Heart left ventricle (tissue), 16 donors: ENCODE data around the gene DHX16. TPM values are rescaled to one million over a fixed set of nuclear protein-coding genes. Genes with fewer than 3 reads are reported as not detected.

Source experiments
- ATAC-seq, 4 donors: fragments of 200-7000 bp; cut with Tn5 transposase; one replicate each; pipeline ENCODE4 v1.9.1; 2020 to 2022; ENCODE audit warnings: moderate library complexity in 4 of 4, mild to moderate bottlenecking in 3 of 4, moderate number of reproducible peaks in 1 of 4
- DNase-seq, 5 donors: peaks; one replicate each; pipeline ENCODE4 v3.0.0-alpha.2; 2020
- H3K27ac ChIP-seq, 12 donors: fragments of 200-600 bp; sonication (generic) in 4 of 12; one replicate each; pipeline versions ENCODE4 v1.5.0 to v1.8.0; 2016 to 2022; ENCODE audit warnings: mild to moderate bottlenecking in 2 of 12
- H3K27me3 ChIP-seq, 9 donors: fragments of 200-600 bp; sonication (generic) in 2 of 9; one replicate each; pipeline versions ENCODE4 v1.5.1 to v1.8.0; 2016 to 2022; ENCODE audit warnings: mild to moderate bottlenecking in 3 of 9
- H3K36me3 ChIP-seq, 9 donors: fragments of 200-600 bp; sonication (generic) in 2 of 9; one replicate each; pipeline versions ENCODE4 v1.5.0 to v1.8.0; 2018 to 2022; ENCODE audit warnings: mild to moderate bottlenecking in 2 of 9
- H3K4me1 ChIP-seq, 12 donors: fragments of 200-600 bp; sonication (generic) in 4 of 12; one replicate each; pipeline versions ENCODE4 v1.5.0 to v1.8.0; 2016 to 2022; ENCODE audit warnings: mild to moderate bottlenecking in 3 of 12
- H3K4me3 ChIP-seq, 12 donors: fragments of 200-600 bp; sonication (generic) in 4 of 12; one replicate each; pipeline versions ENCODE4 v1.5.0 to v1.8.0; 2017 to 2022; ENCODE audit warnings: mild to moderate bottlenecking in 9 of 12, moderate library complexity in 4 of 12
- H3K9me3 ChIP-seq, 12 donors: fragments of 200-600 bp; sonication (generic) in 4 of 12; one replicate each; pipeline versions ENCODE4 v1.5.0 to v1.8.0; 2016 to 2022; ENCODE audit warnings: mild to moderate bottlenecking in 1 of 12
- CTCF ChIP-seq, 12 donors: fragments of 200-600 bp; sonication (generic) in 4 of 12; IDR thresholded peaks; one replicate each; pipeline versions ENCODE4 v1.5.0 to v1.8.0; 2018 to 2022; ENCODE audit warnings: antibody characterized with exemption in 12 of 12, mild to moderate bottlenecking in 5 of 12
- POLR2A ChIP-seq, 2 donors: fragments of 450-650 bp; IDR thresholded peaks; one replicate each; pipeline ENCODE4 v1.6.1; 2017; ENCODE audit warnings: antibody characterized with exemption in 2 of 2, mild to moderate bottlenecking in 2 of 2, moderate library complexity in 2 of 2
- WGBS, 4 donors: extraction: QIAGEN DNeasy Blood & Tissue Kit in 2 of 4; methylation state at CpG; one replicate each; pipeline versions ENCODE4 v1.1.5 to v1.1.7; 2013 to 2018; 5-methylcytosine and 5-hydroxymethylcytosine counted together
- intact Hi-C, 10 donors: fragments of 100-400 bp; cut with DNase I; formaldehyde crosslinking; loops; one replicate each; pipeline versions ENCODE4 v1.11.1 to v1.14.2; 2022
- polyA plus RNA-seq, 2 donors: library from polyadenylated mRNA; stranded (reverse); fragments of 200-250 nt; gene quantifications; one replicate each; pipeline ENCODE4 v1.2.3, GENCODE V29; 2013
- total RNA-seq, 9 donors: library from RNA; depleted of rRNA in 2 of 9; stranded (reverse); fragments of >200 nt in 2 of 9; fragmentation: NEBNext Ultra II Directional in 3 of 9; extraction: Animal tissue kit (Norgen Biotek cat#: 25700) in 3 of 9; gene quantifications; one replicate each; pipeline versions ENCODE4 v1.1.0 to v1.2.4, GENCODE V29; 2016 to 2023
- donor health status: ischemic (EF 13 %, LVEDD 7.1; RV severe dilation, severe dysfunction).
- donor health status: healthy with polysubstance abuse.
- donor health status: DM: no; HTN: yes; CAD: no.
- donor health status: DM: no; HTN: no; CAD: no.
- donor health status: ischemic (EF 25% LVEDD 6.9; RV normal size, moderate dysfunction).
- donor health status: ischemic (EF 25% LVEDD 5.7; RV mildly dilated, moderate dysfunction).
- donor health status: healthy.
- donor health status: DM: yes; HTN: yes; CAD: no.
- donor health status: ischemic (EF 35%, LVEDD 5.7; RV mildly dilated, moderate dysfunction).
- donor health status: nonischemic (EF 11% LVEDD 7.7; RV severe dilation, severe dysfunction).
- donor health status: DM: yes; HTN: yes; CAD: no.
- donor health status: PGD.
- donor health status: ischemic (EF 29% LVEDD 5.4; RV normal size, mild dysfunction).
- donor health status: nonischemic (EF 23%, LVEDD 6.1; RV moderate dilation, normal function).

Gene DHX16
- total and polyA plus RNA-seq, 11 donors, result 16.1 to 39.4 (median 21.0) TPM

DNA sequence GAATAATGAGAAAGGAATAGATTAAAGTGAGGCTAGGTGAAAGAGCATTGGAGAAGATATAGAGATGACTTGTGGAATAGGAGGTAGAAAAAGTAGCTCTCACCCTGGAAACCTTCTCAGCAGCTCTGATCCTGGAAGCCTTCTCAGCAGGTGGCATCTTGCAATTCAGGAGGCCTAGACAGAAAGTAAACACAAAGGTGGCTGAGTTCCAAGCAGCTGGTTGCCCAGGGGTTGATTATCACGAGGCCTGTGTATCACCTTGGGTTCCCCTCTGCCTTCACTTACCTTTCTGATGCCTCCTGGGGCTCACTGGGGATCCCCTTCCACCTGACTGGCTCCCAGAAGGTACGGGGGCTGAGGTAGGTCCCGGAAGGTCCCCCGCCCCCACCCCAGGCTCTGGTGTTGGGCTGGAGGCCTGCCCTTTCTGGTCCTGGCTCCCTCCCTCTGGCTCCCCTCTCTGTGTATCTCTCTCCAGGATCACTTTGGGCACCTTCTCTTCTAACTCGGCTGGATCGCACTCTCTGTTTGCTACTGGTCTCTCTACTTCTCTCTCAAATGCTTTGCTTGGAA, 34.6 kb upstream of the DHX16 start:
- intact Hi-C loops, result no loop called here
- WGBS, 4 donors, result 83 to 87% (median 85%) methylated on average over 6 of the region's 6 CpGs
- no peak overlapping the region for H3K4me3 ChIP-seq
- no peaks in the 10 kb centered on the region for H3K9me3 ChIP-seq
- H3K27ac ChIP-seq, result no peak overlapping the region
- peak in 1 of 4 donors; percentile 9 for ATAC-seq
- no peak for TF ChIP-seq POLR2A (IDR thresholded peaks at IDR 0.05)
- TF ChIP-seq CTCF (IDR thresholded peaks at IDR 0.05), result no peak
- H3K36me3 ChIP-seq, result peaks cover 0 to 94% (median 61%) of the 10 kb centered on the region in 9 donors
- H3K27me3 ChIP-seq, result no peaks in the 10 kb centered on the region
- H3K4me1 ChIP-seq, result peaks cover 0 to 5% (median 0%) of the 10 kb centered on the region in 12 donors
- DNase-seq, result no peak

DNA sequence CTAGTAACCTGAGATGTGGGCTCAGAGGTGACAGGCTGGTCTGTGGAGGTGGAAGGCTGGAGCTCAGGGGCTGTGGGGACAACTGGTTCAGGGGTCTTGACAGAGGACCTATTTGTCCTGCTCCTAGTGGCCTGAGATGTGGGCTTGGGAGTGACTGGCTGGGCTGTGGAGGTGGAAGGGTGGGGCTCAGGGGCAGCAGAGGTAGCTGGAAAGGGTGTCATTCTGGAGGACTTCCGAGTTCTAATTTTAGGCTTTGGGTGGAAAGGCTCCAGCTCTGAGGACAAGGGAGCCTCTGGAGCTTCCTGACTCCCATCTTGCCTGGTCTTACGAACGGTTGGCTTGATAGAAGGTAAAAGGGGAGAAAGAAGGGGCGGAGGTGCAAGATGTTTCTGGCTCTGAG, 32.8 kb upstream of the DHX16 start:
- no peaks in the 10 kb centered on the region for H3K27me3 ChIP-seq
- H3K27ac ChIP-seq, result peak overlapping the region in 4 of 12 donors; percentile 9 to 38 (median 35)
- DNase-seq (no peak), ATAC-seq (peak; percentile 37 to 84 (median 72))
- intact Hi-C loops, result no loop called here
- 56 to 74% (median 63%) methylated on average over 4 of the region's 4 CpGs for WGBS, 4 donors
- no peak overlapping the region for H3K4me3 ChIP-seq
- no peak for TF ChIP-seq CTCF (IDR thresholded peaks at IDR 0.05)
- TF ChIP-seq POLR2A (IDR thresholded peaks at IDR 0.05), result no peak
- H3K4me1 ChIP-seq, result peaks cover 0 to 5% (median under 1%) of the 10 kb centered on the region in 12 donors
- peaks cover 0 to 91% (median 47%) of the 10 kb centered on the region in 9 donors for H3K36me3 ChIP-seq
- H3K9me3 ChIP-seq, result no peaks in the 10 kb centered on the region

GRCh38 chr6:30703821-30704220, 31.0 kb upstream of the DHX16 start:
- Histone ChIP-seq H3K36me3 (peaks cover 0 to 88% (median 34%) of the 10 kb centered on the region in 9 donors), H3K9me3 (no peaks in the 10 kb centered on the region), H3K27me3 (no peaks in the 10 kb centered on the region), H3K27ac (no peak overlapping the region), H3K4me1 (peaks cover 0 to 14% (median 5%) of the 10 kb centered on the region in 12 donors), H3K4me3 (no peak overlapping the region)
- no peak for DNase-seq
- ATAC-seq, result no peak
- WGBS, 4 donors, result 90 to 97% (median 95%) methylated on average over 4 of the region's 4 CpGs
- no peak for TF ChIP-seq POLR2A (IDR thresholded peaks at IDR 0.05)
- no peak for TF ChIP-seq CTCF (IDR thresholded peaks at IDR 0.05)
- intact Hi-C loops, result no loop called here

DNA sequence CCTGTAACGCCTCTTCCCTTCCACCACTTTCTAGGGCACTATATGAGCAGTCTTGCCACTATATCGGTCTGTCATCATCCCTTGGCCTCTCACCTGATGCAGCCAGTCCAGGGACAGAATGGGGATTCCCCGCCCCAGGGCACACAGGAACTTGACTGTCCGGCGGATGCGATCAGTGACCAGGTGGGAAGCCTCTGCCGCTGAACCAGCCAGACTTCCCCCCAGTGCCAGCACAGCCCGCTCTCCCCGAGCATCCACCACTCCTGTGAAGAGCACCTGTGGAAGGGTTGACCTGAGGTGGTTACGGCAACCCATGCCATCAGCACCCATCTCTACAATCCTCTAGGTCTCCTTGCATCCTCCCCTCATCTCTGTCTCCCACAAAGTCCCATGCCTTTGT, 30.2 kb upstream of the DHX16 start:
- ATAC-seq (peak in 2 of 4 donors; percentile 9 to 31), DNase-seq (no peak)
- TF ChIP-seq POLR2A (IDR thresholded peaks at IDR 0.05) (no peak), CTCF (IDR thresholded peaks at IDR 0.05) (no peak)
- Histone ChIP-seq H3K4me1 (peaks cover 0 to 14% (median 5%) of the 10 kb centered on the region in 12 donors), H3K27me3 (no peaks in the 10 kb centered on the region), H3K9me3 (no peaks in the 10 kb centered on the region), H3K4me3 (no peak overlapping the region), H3K36me3 (peaks cover 0 to 80% (median 29%) of the 10 kb centered on the region in 9 donors), H3K27ac (no peak overlapping the region)
- WGBS, 4 donors, result 93 to 97% (median 96%) methylated on average over 10 of the region's 10 CpGs
- intact Hi-C loops, result no loop called here
